ENCODE results near the gene PRKAR2A.
"Not testable (repeated sequence)": the region's sequence is repeated elsewhere in the genome, so short reads cannot be mapped to it uniquely, and the experiment has no call there.

PRKAR2A gene

DNA sequence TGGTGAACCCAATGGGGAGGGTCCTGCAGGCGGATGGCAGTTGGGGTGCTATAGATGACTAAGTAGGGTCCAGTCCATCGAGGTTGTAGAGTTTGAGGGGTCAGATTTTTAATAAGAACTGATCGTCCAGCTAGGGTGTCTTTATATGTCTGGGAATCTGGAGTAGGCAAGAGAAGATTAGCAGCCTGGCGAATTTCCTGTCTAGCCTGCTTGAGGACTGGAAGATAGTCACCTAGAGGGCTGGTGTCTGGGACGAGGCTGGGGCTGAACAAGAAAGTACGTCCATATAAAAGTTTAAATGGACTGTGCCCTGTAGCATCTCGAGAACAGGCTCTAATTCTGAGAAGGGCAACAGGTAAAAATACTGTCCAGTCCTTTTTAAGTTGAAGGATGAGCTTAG lies 123.9 kb downstream of the PRKAR2A start:
- DNase-seq: no peak

DNA sequence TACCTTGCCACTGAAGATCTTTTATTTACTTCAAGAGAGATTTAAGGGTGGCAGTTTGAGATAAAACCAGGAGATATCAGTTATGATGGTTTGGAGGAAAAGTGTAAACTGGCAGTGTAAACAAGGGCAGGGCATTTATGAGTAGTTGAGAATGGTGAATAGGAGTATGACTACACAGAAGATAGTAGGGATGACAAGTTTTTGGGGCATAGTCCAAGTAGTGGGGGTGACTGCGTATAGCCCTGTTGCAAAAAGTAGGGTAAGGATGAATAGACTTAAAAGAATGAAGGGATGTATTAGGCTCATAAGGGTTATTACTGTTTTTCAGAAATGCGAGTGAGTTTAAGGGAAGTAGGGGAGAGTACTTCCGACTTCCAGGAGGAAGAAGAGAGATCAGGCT lies 124.4 kb downstream of the PRKAR2A start:
- DNase-seq: not testable (repeated sequence)

DNA sequence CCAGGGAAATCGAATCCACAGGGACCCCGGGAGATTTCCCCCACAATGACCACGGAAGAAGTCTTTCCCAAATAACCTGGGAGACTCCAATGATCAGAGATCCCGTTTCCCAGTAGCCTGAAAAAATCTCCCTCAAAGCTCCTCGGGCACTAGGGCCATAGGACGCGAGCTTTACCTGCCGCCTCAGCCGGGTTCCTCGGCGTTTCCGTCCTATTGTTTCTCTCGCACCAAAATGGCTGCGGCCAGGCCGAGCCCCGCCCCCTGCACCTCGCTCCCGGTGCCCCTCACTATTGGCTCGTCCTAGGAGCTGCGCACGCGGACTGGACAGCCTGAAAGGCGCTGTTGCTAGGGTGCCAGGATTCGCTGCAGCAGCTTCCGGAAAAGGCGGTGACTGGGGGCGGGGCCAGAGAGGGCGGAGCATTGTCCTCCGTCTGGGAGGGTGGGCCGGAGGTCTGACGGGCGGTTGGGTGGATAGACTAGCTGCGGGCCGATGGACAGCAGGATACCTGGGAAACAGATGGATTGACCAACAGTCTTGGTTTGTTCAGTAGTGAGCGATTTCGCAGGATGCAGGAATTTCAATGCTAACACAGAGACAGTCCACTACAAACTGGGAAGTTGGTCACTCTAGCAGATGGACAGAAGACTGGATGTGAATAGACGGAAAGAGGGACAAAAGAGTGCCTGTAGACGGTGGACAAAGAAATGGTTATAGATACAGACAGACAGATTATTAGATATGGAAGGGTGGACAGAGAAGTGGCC lies 130.5 kb downstream of the PRKAR2A start, which contains the start of gene IP6K2:
Gene IP6K2, minus strand, starts transcription at position 240 of the 765 bp plus-strand sequence. CDS start 21,930 bp downstream, outside the sequence.
- peak; percentile 98 for DNase-seq

DNA sequence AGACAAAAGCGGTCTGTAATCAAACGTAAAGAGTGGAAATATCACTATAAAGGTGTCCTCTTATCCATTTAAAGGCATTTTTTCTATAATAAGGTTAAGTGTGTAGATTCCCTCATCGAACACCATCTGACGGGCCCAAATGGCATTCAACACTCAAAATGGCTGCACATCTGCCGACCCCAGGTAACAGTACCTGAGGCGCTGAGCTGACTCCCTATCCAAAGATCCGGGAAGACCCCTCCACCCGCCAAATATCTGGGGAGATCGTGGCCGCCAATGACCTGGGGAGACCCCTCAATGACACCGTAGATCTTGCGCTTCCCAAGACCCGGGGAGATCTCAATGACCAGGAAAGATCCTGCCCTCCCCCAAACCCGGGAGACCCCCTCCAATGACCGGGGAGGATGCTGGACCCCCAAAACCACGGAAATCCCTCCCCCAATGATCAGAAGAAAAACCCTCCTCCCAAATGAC lies 131.1 kb downstream of the PRKAR2A start:
- DNase-seq: peak; percentile 49

DNA sequence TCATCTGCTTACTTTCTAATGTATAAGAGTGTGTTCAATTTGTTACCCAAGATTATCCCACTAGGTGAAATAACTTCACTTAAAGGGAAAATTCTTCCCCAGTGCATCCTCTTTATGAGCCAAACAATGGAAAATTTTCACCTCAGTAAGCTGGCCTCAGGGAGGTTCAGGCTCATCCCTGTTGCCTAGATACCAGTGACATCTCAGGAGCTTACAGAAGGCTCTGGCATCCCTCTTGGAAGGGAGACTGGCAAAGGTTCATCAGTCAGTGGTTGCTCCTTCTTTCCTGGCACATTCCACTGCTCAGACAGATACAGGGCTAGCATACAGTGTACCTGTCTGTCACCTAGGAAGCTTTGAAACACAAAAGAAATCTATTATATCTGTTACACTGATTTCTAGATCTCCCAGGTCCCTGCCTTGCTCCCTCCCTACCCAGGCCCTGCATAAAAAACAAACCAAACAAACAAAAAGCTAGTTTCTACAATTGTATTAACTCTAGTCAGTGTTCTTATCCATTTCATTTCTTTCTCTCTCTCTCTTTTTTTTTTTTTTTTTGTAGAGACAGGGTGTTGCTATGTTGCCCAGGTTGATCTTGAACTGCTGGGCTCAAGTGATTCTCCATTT lies 132.4 kb downstream of the PRKAR2A start:
- no peak for DNase-seq

DNA sequence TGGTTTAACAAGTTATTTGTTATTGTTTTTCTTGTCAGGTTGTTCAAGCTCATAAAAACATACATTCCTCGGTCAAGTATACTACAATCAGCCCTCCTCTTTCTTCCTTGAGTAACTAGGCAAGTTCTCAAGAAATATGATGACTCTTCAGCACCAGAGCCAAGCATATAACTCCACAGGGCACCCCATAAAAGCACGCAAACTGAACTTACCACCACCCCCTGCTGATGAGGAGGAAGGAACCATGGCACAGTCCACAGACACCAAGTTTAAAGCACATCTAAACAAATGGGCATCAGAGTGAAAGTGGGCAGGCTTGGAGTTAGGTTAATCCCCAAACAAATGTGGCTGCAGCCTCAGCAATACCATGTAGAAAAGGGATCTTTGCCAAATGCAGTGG lies 135.9 kb downstream of the PRKAR2A start:
- DNase-seq: no peak

DNA sequence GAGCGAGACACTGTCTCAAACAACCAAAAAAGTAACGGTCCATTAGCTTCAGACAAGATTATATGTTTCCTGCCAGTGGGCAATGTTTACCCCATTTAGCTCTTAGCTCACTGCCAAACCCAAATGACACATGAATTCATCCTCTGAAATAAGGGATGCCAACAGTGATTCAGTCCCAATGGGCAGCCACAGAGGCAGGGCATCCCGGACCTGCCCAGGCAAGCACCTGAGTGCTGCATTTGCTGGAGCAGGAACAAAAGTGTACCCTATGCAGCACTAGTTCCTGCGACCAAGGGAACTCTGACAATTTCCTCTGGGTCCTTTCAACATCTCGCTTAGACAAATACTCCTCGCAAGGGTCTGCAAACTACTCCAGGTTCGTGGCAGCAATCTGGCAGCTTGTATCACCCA lies 138.6 kb downstream of the PRKAR2A start:
- no peak for DNase-seq

DNA sequence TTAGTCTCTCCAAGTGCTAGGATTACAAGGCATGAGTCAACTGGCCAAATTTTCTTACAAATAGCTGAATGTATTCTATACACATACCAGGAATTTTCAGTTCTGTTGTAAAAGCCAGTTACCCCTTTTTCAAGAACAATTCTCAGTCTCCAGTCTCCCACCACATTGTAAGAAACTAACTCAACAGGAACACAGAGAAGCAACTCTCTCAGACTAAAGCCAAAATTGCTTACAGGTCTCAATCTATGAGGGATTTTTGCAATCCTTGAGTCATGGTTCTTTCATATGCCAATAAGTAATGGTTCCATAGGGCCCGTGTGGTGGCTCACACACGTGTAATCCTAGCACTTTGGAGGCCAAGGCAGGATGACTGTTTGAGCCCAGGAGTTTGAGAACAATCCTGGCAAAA lies 139.2 kb downstream of the PRKAR2A start:
- no peak for DNase-seq

DNA sequence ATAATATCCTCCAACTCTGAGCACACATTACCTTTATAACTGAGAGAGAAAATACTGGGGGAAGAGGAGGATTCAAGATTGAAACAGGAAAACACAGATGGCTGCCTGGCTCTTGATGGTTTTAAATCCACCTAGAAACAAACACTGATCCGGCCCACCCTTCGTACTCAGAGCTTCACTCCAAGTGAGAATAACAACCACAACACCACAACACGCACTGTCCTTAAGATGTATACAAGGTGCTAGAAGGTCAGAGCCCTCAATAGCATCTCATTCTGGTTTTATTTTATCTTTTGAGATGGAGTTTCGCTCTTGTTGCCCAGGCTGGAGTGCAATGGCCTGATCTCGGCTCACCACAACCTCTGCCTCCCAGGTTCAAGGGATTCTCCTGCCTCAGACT lies 140.5 kb downstream of the PRKAR2A start:
- DNase-seq: no peak

DNA sequence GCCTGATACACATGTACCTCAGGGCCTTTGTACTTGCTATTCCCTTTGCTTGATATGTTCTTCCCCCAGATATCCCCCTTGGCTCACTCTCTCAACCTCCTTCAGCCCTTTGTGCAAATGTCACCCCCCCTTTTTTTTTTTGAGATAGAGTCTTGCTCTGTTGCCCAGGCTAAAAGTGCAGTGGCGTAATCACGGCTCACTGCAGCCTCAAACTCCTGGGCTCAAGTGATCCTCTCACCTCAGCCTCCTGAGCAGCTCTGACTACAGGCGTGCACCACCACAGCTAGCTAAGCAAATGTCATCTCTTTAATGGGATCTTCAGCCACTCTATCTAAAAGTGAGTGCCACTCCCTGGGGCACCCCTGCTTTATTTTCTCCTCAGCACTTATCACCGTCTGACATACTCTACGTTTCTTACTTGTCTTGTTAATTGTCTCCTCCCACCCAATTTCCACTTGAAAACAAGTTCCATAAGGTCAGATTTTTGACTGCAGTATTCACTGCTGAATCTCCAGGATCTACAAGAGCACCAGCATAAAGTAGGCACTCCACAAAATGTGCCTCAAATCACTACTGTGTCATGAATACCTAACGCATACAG lies 145.3 kb downstream of the PRKAR2A start:
- peak; percentile 70 for DNase-seq

DNA sequence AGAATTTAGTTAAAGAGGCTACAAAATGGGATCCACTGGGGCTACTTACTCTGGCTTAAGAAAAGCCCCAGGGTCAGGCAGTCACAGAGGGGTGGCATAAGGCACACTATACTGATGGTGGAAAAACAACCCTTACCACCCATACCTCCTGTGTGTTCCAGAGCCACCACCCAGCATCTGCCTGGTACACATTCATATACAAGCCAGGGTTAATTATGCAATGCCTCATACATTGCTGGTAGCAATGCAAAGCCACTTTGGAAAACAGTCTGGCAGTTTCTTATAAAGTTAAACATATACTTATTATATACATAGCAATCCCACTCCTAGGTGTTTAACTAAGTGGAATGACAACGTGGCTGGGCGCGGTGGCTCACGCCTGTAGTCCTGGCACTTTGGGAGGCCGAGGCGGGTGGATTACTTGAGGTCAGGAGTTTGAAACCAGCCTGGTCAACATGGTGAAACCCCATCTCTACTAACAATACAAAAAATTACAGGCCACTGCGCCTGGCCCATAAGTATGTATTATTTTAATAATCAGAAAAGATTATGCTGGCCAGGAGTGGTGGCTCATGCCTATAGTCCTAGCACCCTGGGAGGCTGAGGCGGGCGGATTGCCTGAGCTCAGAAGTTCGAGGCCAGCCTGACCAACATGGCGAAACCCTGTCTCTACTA lies 146.8 kb downstream of the PRKAR2A start:
- DNase-seq: no peak

DNA sequence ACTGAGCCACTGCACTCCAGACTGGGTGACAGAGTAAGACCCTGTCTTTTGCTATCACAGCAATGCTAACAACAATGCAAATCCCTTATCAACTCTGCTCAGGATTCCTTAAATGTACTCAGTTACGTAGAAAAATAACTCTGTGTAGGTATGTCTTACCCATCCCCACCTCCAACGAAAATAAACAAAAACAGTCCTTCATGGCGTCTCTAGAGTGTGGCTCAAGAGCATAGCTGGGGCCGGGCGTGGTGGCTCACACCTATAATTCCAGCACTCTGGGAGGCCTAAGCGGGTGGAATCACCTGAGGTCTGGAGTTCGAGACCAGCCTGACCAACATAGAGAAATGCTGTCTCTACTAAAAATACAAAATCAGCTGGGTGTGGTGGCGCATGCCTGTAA lies 148.8 kb downstream of the PRKAR2A start:
- no peak for DNase-seq

DNA sequence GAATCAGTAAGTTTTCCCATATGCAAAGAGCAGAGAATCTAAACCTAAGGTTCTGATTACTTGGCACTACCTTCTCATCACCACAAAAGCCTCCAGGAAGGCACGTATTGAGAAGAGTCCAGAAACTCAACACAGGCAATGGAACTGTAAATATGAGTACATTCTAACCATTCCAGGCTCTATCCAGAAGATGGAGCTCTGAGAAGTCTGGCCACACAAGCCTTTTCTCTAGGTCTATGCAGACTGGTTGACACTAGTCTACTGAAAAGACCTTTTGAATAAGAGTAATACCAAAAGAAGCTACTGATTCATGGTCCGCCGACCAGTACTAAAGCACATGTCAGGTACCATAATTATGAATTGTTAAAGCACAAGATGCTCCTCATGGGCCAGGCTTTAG lies 149.7 kb downstream of the PRKAR2A start:
- no peak for DNase-seq

DNA sequence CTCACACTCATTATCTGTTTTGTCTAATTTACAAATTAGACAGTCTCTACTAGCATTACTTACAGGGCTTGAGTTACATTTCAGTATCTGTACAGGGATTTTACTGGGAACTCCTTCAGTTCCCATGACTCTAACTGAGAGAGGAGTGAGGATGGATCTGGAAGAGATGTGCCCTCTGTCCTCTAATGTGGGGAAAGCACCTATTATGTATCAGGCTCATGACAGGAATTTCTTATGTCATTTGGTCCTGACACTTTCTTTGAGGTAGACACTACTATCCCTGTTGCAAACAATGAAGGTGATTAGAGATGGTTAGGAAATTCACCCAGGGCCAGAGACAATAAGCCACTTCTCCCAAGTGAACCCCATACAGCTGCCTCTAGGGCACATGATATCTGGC lies 151.1 kb downstream of the PRKAR2A start:
- no peak for DNase-seq
